Small intestine (tissue), 7 donors: ENCODE data around the gene EFNA2. TPM values are rescaled to one million over a fixed set of nuclear protein-coding genes. Genes with fewer than 3 reads are reported as not detected.

Source experiments
- DNase-seq, 2 donors: peaks; one replicate each; pipeline versions ENCODE4 v3.0.0 to v3.0.0-alpha.2; 2013
- FAIRE-seq: peaks from 2 replicates; lab custom pipeline; 2012; peaks lifted over from hg19 to GRCh38; lab: Jason Lieb, UNC
- H3K27ac ChIP-seq, 3 donors: one replicate each; pipeline ENCODE4 v1.5.1; 2013; ENCODE audit warnings: low read length in 2 of 3, mild to moderate bottlenecking in 2 of 3, control low read depth in 1 of 3, inconsistent platforms in 1 of 3, low read depth in 1 of 3, moderate library complexity in 1 of 3
- H3K27me3 ChIP-seq, 3 donors: one replicate each; pipeline ENCODE4 v1.6.1; 2013; ENCODE audit warnings: low read length in 3 of 3, inconsistent platforms in 1 of 3; ENCODE audit not compliant: control insufficient read depth in 3 of 3, insufficient read depth in 3 of 3
- H3K36me3 ChIP-seq, 3 donors: one replicate each; pipeline ENCODE4 v1.6.1; 2013; ENCODE audit warnings: low read length in 3 of 3, inconsistent platforms in 1 of 3, low read depth in 1 of 3, mild to moderate bottlenecking in 1 of 3, moderate library complexity in 1 of 3; ENCODE audit not compliant: control insufficient read depth in 3 of 3, insufficient read depth in 2 of 3
- H3K4me1 ChIP-seq, 3 donors: one replicate each; pipeline ENCODE4 v1.6.1; 2013; ENCODE audit warnings: low read length in 2 of 3, inconsistent platforms in 1 of 3, low read depth in 1 of 3, mild to moderate bottlenecking in 1 of 3, moderate library complexity in 1 of 3; ENCODE audit not compliant: control insufficient read depth in 3 of 3, insufficient read depth in 2 of 3
- H3K4me3 ChIP-seq, 3 donors: one replicate each; pipeline ENCODE4 v1.5.1; 2013; ENCODE audit warnings: low read length in 3 of 3, control low read depth in 1 of 3, inconsistent platforms in 1 of 3, low read depth in 1 of 3, mild to moderate bottlenecking in 1 of 3, moderate library complexity in 1 of 3
- H3K9me3 ChIP-seq, 2 donors: one replicate each; pipeline ENCODE4 v1.6.1; 2013; ENCODE audit warnings: low read depth in 1 of 2, low read length in 1 of 2; ENCODE audit not compliant: control insufficient read depth in 2 of 2, insufficient read depth in 1 of 2
- WGBS, 3 donors: extraction: QIAGEN DNeasy Blood & Tissue Kit; methylation state at CpG; one replicate each; pipeline ENCODE4 v1.1.7; 2013; 5-methylcytosine and 5-hydroxymethylcytosine counted together
- polyA plus RNA-seq, 4 donors: library from polyadenylated mRNA; stranded (reverse) in 3 of 4; unstranded in 1 of 4; fragments of 200-250 nt in 3 of 4; fragments of 120-200 nt in 1 of 4; gene quantifications; one replicate each; pipeline versions ENCODE4 v1.2.1 to v1.2.3, GENCODE V29; 2013
- donor health status: healthy with polysubstance abuse.
- donor health status: control.
- donor health status: control.
- donor health status: Bipolar disorder and iron deficiency.
- donor health status: healthy.

The EFNA2 gene
- polyA plus RNA-seq, 4 donors: 17.7 to 31.3 (median 27.6) TPM

DNA sequence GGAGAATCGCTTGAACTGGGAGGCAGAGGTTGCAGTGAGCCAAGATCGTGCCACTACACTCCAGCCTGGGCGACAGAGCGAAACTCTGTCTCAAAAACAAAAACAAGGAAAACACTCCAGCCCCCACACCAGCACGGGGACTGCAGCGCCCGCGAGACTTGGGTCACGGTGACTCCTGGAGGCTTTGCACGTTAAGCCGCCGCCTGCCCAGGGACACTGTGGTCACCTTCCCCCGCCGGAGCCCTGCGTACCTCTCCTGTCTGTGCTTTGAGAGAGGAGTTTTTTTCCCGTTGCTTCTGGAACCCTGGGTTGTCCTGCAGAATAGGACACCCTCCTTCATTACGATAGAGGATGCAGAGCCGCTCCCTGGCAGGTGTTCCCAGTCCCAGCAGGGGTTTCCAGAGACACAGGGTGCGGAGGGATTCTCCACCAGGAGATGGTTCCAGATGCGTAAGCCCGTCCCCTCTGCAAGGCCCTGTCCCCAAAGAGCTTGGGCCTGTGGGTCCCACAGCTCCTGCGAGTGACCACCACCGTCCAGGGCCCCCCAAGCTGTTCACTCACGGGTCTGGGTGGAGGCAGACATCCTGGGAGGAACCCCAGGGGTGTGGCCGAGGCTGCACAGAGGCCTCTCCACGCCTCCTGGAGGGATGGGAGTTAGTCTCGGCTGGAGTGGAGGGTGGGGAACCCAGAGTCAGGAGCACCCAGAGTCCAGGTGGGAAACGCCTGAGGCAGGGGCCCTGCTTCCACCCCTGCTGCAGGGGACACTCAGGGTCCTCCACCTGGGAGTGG lies 55.2 kb downstream of the EFNA2 start:
- H3K4me1 ChIP-seq: no peaks in the 10 kb centered on the region
- H3K9me3 ChIP-seq: no peaks in the 10 kb centered on the region
- no peaks in the 10 kb centered on the region for H3K36me3 ChIP-seq
- H3K4me3 ChIP-seq: no peak overlapping the region
- FAIRE-seq (no peak), DNase-seq (no peak)
- H3K27me3 ChIP-seq: peaks cover 0 to 3% (median 0%) of the 10 kb centered on the region in 3 donors
- H3K27ac ChIP-seq: no peak overlapping the region
- WGBS, 3 donors: 78 to 84% (median 81%) methylated on average over 27 to 28 of the region's 28 CpGs

DNA sequence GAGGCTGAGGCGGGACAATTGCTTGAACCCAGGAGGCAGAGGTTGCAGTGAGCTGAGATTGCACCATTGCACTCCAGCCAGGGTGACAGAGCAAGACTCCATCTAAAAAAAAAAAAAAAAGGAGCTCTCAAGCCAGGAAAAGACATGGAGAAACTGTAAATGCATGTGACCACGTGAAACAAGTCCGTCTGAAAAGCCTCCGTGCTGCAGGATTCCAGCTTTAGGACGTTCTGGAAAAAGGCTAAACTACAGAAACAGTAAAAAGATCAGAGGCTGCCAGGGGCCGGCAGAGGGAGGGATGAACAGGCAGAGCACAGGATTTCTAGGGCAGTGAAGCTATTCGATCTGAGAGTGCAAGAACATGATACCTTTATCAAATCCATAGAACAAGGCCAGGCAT lies 57.4 kb downstream of the EFNA2 start:
- H3K4me1 ChIP-seq: no peaks in the 10 kb centered on the region
- 45 to 56% (median 53%) methylated on average over 7 of the region's 7 CpGs for WGBS, 3 donors
- DNase-seq (no peak), FAIRE-seq (no peak)
- H3K9me3 ChIP-seq: no peaks in the 10 kb centered on the region
- H3K27me3 ChIP-seq: no peaks in the 10 kb centered on the region
- no peak overlapping the region for H3K27ac ChIP-seq
- H3K4me3 ChIP-seq: no peak overlapping the region
- no peaks in the 10 kb centered on the region for H3K36me3 ChIP-seq

DNA sequence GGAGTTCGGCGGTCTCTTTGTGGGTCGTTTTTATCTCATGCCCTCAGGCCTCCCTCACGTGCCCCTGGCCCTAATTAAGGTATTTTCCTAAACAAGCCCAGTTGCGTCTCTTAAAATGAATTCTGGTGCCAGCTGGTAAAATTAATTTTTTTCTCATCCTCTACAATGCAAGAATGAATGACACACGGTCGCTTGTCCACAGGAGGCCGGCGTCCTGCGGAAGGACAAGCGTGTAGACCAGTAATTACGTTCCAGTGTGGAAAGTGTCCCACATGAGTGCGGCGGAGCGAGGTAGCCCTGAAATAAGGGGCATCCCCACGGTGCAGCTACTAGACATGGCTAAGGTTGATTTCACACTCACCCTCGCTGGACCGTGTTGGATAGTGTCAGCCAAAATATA lies 63.5 kb downstream of the EFNA2 start:
- no peak overlapping the region for H3K27ac ChIP-seq
- FAIRE-seq: no peak

GRCh38 chr19:1350867-1351266 lies 65.2 kb downstream of the EFNA2 start:
- Histone ChIP-seq H3K4me1 (peaks cover 0 to 9% (median 2%) of the 10 kb centered on the region in 3 donors), H3K9me3 (no peaks in the 10 kb centered on the region), H3K27me3 (peaks cover 0 to 2% (median 0%) of the 10 kb centered on the region in 3 donors), H3K4me3 (no peak overlapping the region), H3K27ac (no peak overlapping the region), H3K36me3 (no peaks in the 10 kb centered on the region)
- WGBS, 3 donors: 38 to 62% (median 58%) methylated on average over 5 of the region's 5 CpGs
- DNase-seq (no peak), FAIRE-seq (no peak)

More for the DNA sequence above, 63.5 kb downstream of the EFNA2 start:
- H3K36me3 ChIP-seq: no peaks in the 10 kb centered on the region
- H3K4me1 ChIP-seq: peaks cover 0 to 3% (median 0%) of the 10 kb centered on the region in 3 donors
- 87 to 90% (median 88%) methylated on average over 18 of the region's 18 CpGs for WGBS, 3 donors
- H3K4me3 ChIP-seq: no peak overlapping the region
- DNase-seq: no peak
- H3K9me3 ChIP-seq: no peaks in the 10 kb centered on the region
- H3K27me3 ChIP-seq: peaks cover 0 to 2% (median 0%) of the 10 kb centered on the region in 3 donors

Other genes starting within 250 kb of the EFNA2 start
- gene ABCA7, start 245.8 kb upstream of the EFNA2 start, polyA plus RNA-seq: 10 to 100 TPM in 2 of 4 donors, 1 to 10 TPM in 2; 3.1 to 60.3 (median 20.2) TPM
- gene ARHGAP45, start 218.7 kb upstream of the EFNA2 start, polyA plus RNA-seq: 10 to 100 TPM; 15.9 to 81.1 (median 48.5) TPM
- 100 to 1,000 TPM; 122 to 189 (median 142) TPM for gene POLR2E, start 190.5 kb upstream of the EFNA2 start, polyA plus RNA-seq
- gene GPX4, start 181.9 kb upstream of the EFNA2 start, polyA plus RNA-seq: 1,000 to 10,000 TPM in 2 of 4 donors, 100 to 1,000 TPM in 2; 335 to 1,298 (median 781) TPM
- gene SBNO2, start 111.6 kb upstream of the EFNA2 start, polyA plus RNA-seq: 10 to 100 TPM; 19.7 to 32.1 (median 21.6) TPM
- 10 to 100 TPM; 57.7 to 86.2 (median 66.4) TPM for gene STK11, start 80.1 kb upstream of the EFNA2 start, polyA plus RNA-seq
- gene CBARP, start 47.9 kb upstream of the EFNA2 start, polyA plus RNA-seq: under 1 TPM in 2 of 4 donors, not detected in 2; 0.30 to 0.41 TPM
- 100 to 1,000 TPM; 126 to 823 (median 492) TPM for gene ATP5F1D, start 44.1 kb upstream of the EFNA2 start, polyA plus RNA-seq
- 100 to 1,000 TPM in 1 of 4 donors, 10 to 100 TPM in 3; 28.1 to 106 (median 33.0) TPM for gene MIDN, start 37.3 kb upstream of the EFNA2 start, polyA plus RNA-seq
- gene CIRBP, start 16.5 kb upstream of the EFNA2 start, polyA plus RNA-seq: 100 to 1,000 TPM; 250 to 543 (median 373) TPM
- 100 to 1,000 TPM in 1 of 4 donors, 10 to 100 TPM in 3; 40.0 to 118 (median 82.3) TPM for gene FAM174C, start 10.3 kb upstream of the EFNA2 start, polyA plus RNA-seq
- 100 to 1,000 TPM in 3 of 4 donors, 10 to 100 TPM in 1; 82.0 to 350 (median 248) TPM for gene NDUFS7, start 98.0 kb downstream of the EFNA2 start, polyA plus RNA-seq
- gene GAMT, start 115.7 kb downstream of the EFNA2 start, polyA plus RNA-seq: 10 to 100 TPM in 1 of 4 donors, 1 to 10 TPM in 3; 1.1 to 25.7 (median 4.3) TPM
- 100 to 1,000 TPM in 1 of 4 donors, 10 to 100 TPM in 3; 60.2 to 124 (median 80.5) TPM for gene DAZAP1, start 121.7 kb downstream of the EFNA2 start, polyA plus RNA-seq
- 1,000 to 10,000 TPM; 1,394 to 3,547 (median 2,919) TPM for gene RPS15, start 152.5 kb downstream of the EFNA2 start, polyA plus RNA-seq
- gene APC2, start 164.2 kb downstream of the EFNA2 start, polyA plus RNA-seq: 1 to 10 TPM in 1 of 4 donors, under 1 TPM in 2, not detected in 1; 0.58 to 2.1 (median 0.81) TPM
- 10 to 100 TPM; 32.0 to 62.1 (median 52.8) TPM for gene C19orf25, start 193.3 kb downstream of the EFNA2 start, polyA plus RNA-seq
- gene PCSK4, start 204.5 kb downstream of the EFNA2 start, polyA plus RNA-seq: 10 to 100 TPM in 2 of 4 donors, 1 to 10 TPM in 2; 4.5 to 13.0 (median 8.8) TPM
- gene REEP6, start 205.3 kb downstream of the EFNA2 start, polyA plus RNA-seq: 100 to 1,000 TPM; 167 to 363 (median 244) TPM
- gene ADAMTSL5, start 227.1 kb downstream of the EFNA2 start, polyA plus RNA-seq: 10 to 100 TPM in 3 of 4 donors, 1 to 10 TPM in 1; 6.4 to 24.8 (median 18.6) TPM
- under 1 TPM in 2 of 4 donors, not detected in 2; 0.15 to 0.25 TPM for gene PLK5, start 238.2 kb downstream of the EFNA2 start, polyA plus RNA-seq